ENCODE measurements around the gene DPM3.

The DPM3 gene

GRCh38 chr1:155092131-155092530, 48.2 kb downstream of the DPM3 start:
- DNase-seq: no peak

GRCh38 chr1:155091071-155092051, 49.0 kb downstream of the DPM3 start:
- peak; percentile 86 for DNase-seq

Measured in stimulated activated CD4-positive, alpha-beta T cell treated with anti-CD3 and anti-CD28 coated beads, Interleukin-4, amount 100 ng/mL, for 24 hours (primary cell).